ENCODE measurements around the gene DHRSX. TPM values are rescaled to one million over a fixed set of nuclear protein-coding genes. Genes with fewer than 3 reads are reported as not detected.

Gene DHRSX
- total and polyA plus RNA-seq, 2 of the 8 experiments (the other 6 are each of a cell fraction or from before 2014, with no cell fraction given): 35.1 to 43.4 TPM

- TF ChIP-seq PHF8 (conservative IDR thresholded peaks at IDR 0.05; ENCODE audit: low read depth, low read length): no peak
- TF ChIP-seq, protein P1, sequence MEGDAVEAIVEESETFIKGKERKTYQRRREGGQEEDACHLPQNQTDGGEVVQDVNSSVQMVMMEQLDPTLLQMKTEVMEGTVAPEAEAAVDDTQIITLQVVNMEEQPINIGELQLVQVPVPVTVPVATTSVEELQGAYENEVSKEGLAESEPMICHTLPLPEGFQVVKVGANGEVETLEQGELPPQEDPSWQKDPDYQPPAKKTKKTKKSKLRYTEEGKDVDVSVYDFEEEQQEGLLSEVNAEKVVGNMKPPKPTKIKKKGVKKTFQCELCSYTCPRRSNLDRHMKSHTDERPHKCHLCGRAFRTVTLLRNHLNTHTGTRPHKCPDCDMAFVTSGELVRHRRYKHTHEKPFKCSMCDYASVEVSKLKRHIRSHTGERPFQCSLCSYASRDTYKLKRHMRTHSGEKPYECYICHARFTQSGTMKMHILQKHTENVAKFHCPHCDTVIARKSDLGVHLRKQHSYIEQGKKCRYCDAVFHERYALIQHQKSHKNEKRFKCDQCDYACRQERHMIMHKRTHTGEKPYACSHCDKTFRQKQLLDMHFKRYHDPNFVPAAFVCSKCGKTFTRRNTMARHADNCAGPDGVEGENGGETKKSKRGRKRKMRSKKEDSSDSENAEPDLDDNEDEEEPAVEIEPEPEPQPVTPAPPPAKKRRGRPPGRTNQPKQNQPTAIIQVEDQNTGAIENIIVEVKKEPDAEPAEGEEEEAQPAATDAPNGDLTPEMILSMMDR (IDR thresholded peaks at IDR 0.05; ENCODE audit: control extremely low read depth in 1 of 3, insufficient read depth in 1 of 3, low read depth in 1 of 3, low read length in 3 of 3): no peak
Observed at GRCh38 chrX:2533424-2533823, 32.6 kb upstream of the DHRSX start (continued).
